Measurements from ENCODE around the gene KRTAP5-11.
"Not testable (repeated sequence)": the region's sequence is repeated elsewhere in the genome, so short reads cannot be mapped to it uniquely, and the experiment has no call there.

The KRTAP5-11 gene

DNA sequence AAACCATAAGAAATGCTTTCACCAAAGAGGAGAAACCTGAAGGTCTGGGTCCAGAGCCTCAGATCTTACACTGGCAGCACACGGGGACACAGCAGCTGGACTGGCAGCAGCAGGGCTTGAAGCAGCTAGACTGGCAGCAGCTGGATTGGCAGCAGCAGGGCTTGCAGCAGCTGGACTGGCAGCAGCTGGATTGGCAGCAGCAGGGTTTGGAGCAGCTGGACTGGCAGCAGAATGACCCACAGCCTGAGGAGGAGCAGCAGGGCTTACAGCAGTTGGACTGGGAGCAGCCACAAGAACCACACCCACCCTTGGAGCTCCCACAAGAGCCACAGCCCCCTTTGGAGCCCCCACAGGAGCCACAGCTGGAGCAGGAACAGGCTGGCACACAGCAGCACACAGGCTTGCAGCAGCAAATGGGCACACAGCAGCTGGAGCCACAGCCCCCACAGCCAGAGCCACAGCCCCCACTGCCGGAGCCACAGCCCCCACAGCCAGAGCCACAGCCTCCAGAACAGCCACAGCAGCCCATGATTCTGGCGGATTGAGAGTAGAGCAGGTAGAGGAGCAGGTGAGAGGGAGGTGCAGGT, at the start of gene KRTAP5-11:
Gene KRTAP5-11, minus strand, starts transcription at position 567 of the 587 bp plus-strand sequence. Its CDS starts 38 bp downstream, at position 529.
- no peak for DNase-seq (ENCODE audit: low read depth)
- no peak within 1 kb of the TSS for H3K4me3 ChIP-seq (ENCODE audit: low read depth, low read length)
- TF ChIP-seq CTCF (IDR thresholded peaks at IDR 0.05; ENCODE audit: insufficient read depth, low read depth, low read length, missing control alignments) = no peak

GRCh38 chr11:71631551-71631950, 48.9 kb upstream of the KRTAP5-11 start:
- not testable (repeated sequence) for DNase-seq (ENCODE audit: low read depth); H3K4me3 ChIP-seq (ENCODE audit: low read depth, low read length)

GRCh38 chr11:71630071-71630470, 47.4 kb upstream of the KRTAP5-11 start:
- peak; percentile 26 for DNase-seq (ENCODE audit: low read depth)

GRCh38 chr11:71628943-71629342, 46.3 kb upstream of the KRTAP5-11 start:
- H3K4me3 ChIP-seq (ENCODE audit: low read depth, low read length); DNase-seq (ENCODE audit: low read depth): not testable (repeated sequence)

More at GRCh38 chr11:71630071-71630470, 47.4 kb upstream of the KRTAP5-11 start:
- H3K4me3 ChIP-seq (ENCODE audit: low read depth, low read length) = not testable (repeated sequence)

DNA sequence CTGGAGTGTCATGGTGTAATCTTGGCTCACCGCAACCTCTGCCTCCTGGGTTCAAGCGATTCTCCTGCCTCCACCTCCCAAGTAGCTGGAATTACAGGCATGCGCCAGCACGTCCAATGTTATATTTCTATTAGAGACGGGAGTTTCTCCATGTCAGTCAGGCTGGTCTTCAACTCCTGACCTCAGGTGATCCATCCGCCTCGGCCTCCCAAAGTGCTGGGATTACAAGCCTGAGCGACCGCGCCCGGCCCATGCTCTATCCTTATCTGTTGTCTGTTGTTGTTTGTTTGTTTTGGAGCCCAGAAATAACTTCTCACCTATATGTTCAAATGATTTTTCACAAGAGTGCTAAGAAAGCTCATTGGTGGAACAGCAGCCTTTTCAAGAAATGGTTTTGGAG, 40.6 kb upstream of the KRTAP5-11 start:
- not testable (repeated sequence) for DNase-seq (ENCODE audit: low read depth); H3K4me3 ChIP-seq (ENCODE audit: low read depth, low read length)

- not testable (repeated sequence) for DNase-seq (ENCODE audit: low read depth); H3K4me3 ChIP-seq (ENCODE audit: low read depth, low read length)
These were observed 39.9 kb upstream of the KRTAP5-11 start for GRCh38 chr11:71622561-71622960.

DNA sequence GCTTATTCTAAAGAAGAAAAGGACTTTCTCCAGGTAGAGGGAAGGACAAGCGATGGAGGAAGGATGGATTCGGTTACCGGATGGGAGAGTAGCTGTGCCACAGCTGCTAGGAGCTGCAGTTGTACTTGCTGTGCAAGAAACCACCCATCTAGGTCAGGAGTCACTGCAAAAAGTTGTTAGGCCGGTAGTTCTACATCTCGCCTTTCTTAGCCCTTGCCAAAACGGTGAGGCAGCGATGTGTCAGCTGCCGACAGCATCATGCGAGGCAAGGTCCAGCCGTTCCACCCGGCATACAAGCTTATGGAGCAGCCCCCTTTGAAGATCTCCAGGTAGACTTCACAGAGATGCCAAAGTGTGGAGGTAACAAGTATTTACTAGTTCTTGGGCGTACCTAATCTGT, 32.3 kb upstream of the KRTAP5-11 start:
- not testable (repeated sequence) for H3K4me3 ChIP-seq (ENCODE audit: low read depth, low read length); DNase-seq (ENCODE audit: low read depth)

GRCh38 chr11:71614366-71614917, 31.8 kb upstream of the KRTAP5-11 start:
- not testable (repeated sequence) for H3K4me3 ChIP-seq (ENCODE audit: low read depth, low read length); DNase-seq (ENCODE audit: low read depth)

DNA sequence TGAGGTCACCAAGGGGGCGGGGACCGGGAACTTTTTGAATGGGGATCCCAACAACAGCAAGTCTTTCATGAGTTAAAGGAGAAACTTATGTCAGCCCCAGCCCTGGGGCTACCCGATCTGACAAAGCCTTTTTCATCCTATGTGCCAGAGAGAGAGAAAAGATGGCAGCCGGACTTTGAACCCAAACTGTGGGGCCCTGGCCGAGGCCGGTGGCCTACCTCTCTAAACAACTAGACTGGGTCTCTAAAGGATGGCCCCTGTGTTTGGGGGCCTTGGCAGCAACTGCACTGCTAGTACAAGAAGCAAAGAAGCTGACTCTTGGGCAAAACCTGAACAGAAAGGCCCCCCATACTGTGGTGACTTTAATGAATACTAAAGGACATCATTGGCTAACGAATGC, 31.3 kb upstream of the KRTAP5-11 start:
- H3K4me3 ChIP-seq (ENCODE audit: low read depth, low read length); DNase-seq (ENCODE audit: low read depth): not testable (repeated sequence)

DNA sequence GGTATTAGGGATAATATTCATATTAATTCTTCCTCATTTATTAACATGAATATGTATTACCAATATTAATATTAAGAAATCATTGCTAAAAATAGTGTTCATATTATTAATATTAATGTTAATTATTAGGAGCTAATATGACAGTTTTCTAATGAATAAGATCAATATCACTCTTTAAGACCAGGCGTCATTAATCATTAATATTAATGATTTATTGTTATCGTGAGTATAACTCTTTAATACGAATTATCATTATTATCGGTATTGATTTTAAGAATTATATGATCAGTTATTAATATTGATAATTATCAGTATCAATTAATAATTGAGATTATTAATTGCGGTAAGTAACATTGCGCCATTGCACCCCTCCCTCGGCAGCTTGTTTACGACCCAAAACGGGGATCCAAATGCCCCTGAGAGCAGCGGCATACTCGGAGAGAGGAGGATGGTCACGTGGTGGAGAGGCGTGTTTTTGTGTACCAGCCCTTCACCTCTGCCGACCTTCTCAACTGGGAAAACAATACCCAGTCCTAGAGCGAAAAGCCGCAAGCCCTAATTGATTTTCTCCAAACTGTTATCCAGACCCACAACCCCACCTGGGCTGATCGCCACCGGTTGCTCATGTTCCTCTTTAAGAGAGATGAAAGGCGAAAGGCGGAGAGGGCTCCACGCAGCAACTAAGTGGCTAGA, 28.7 kb upstream of the KRTAP5-11 start:
- DNase-seq (ENCODE audit: low read depth); H3K4me3 ChIP-seq (ENCODE audit: low read depth, low read length): not testable (repeated sequence)

- DNase-seq (ENCODE audit: low read depth); H3K4me3 ChIP-seq (ENCODE audit: low read depth, low read length): not testable (repeated sequence)
These were observed 25.6 kb upstream of the KRTAP5-11 start for GRCh38 chr11:71608272-71608671.

- DNase-seq (ENCODE audit: low read depth); H3K4me3 ChIP-seq (ENCODE audit: low read depth, low read length): not testable (repeated sequence)
These were observed 25.0 kb upstream of the KRTAP5-11 start for GRCh38 chr11:71607520-71608216.

DNA sequence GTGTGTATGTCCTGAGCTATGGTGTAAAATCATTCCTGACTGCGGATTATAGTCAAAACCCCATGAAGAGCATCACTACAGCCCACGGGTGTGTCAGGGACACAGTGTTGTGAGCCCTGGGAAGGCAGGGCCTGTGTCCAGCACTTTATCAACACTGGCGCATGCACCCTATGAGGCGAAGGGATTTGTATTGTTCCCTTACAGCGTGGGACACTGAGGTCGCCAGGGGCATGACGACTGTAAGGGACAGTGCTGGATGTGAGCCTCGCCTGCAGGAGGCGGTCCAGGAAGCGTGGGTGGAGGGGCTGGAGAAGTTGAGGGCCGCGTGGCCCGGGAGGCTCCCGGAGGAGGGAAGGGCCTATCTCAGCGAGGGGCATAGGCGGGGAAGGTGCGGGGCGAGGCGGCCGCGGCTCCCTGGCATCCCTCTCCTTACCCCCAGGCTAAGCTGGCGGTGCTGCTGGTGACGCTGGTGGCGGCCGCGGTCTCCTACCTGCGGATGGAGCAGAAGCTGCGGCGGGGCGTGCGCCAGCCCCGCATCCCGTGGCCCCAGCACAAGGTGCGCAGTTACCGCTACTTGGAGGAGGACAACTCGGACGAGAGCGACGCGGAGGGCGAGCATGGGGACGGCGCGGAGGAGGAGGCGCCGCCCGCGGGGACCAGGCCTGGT, 24.3 kb upstream of the KRTAP5-11 start:
- H3K4me3 ChIP-seq (ENCODE audit: low read depth, low read length); DNase-seq (ENCODE audit: low read depth): not testable (repeated sequence)

All from GM12865 (cell line).